Measurements from ENCODE around the gene ADAMTS8. TPM values are rescaled to one million over a fixed set of nuclear protein-coding genes. Genes with fewer than 3 reads are reported as not detected.

The ADAMTS8 gene
- polyA plus RNA-seq, 1 donor (not counting 4 experiments of a cell fraction or from before 2014, with no cell fraction given) = not detected

DNA sequence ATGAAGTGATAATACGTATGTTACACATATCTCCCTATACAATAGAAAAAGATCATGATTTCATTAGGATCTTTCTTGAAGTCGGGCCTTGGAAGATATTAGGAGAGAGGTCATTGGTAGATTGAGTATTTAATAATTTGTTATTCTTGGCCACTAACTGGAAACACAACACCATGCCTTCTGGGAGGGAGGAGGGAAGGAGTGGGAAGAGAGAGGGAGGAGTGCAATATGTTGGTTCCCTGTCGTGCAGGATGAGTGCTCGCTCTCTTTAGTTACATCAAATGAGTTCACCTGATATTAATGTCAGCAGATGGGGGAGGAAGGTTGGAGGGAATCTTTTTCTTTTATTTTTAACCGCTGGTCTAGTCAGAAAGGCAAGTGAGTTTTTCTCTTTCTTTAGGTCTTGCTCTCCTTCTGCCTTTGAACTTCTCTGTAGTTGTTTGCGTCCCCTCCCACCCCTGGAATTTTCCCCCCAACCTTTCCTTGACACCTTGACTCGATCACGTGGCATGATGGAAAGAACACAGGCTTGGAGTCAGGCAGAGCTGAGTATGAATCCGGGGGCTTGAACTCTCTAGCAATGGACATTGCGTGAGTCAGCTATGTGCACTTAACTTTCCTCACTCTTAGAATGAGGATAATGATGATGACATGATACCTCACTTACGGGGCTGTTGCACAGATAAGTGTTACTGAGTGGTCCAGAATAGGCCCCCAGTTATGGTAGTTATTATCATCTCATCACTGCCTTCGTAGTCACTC, 26.3 kb upstream of the ADAMTS8 start:
- TF ChIP-seq CTCF (optimal IDR thresholded peaks at IDR 0.05 in 1 of 3, IDR thresholded peaks at IDR 0.05 in 1 of 3, conservative IDR thresholded peaks at IDR 0.05 in 1 of 3; ENCODE audit: extremely low read depth in 1 of 3, insufficient read depth in 2 of 3, low read length in 3 of 3) (no peak), EZH2 (IDR thresholded peaks at IDR 0.05; ENCODE audit: low read length) (no peak)
- no peaks in the 10 kb centered on the region for H3K27me3 ChIP-seq (ENCODE audit: control insufficient read depth, extremely low read depth, insufficient read depth, low read length)
- peaks cover 15% of the 10 kb centered on the region for H3K4me1 ChIP-seq (ENCODE audit: control insufficient read depth, extremely low read depth, insufficient read depth, low read length)
- DNase-seq (ENCODE audit: low read depth, low spot score) = no peak
- no peaks in the 10 kb centered on the region for H3K79me2 ChIP-seq (ENCODE audit: control insufficient read depth, insufficient read depth, low read length)
- no peak overlapping the region for H3K4me3 ChIP-seq (ENCODE audit: control insufficient read depth in 2 of 3, extremely low read depth in 1 of 3, insufficient read depth in 2 of 3, low read depth in 1 of 3, low read length in 3 of 3)
- H3K9me3 ChIP-seq (ENCODE audit: control insufficient read depth, low read depth, low read length) = no peaks in the 10 kb centered on the region
- no peak overlapping the region for H3K9ac ChIP-seq (ENCODE audit: control insufficient read depth, extremely low read depth, insufficient read depth, low read length)
- no peaks in the 10 kb centered on the region for H3K36me3 ChIP-seq (ENCODE audit: control insufficient read depth in 2 of 2, extremely low read depth in 1 of 2, insufficient read depth in 2 of 2, low read length in 2 of 2)
- H2AFZ ChIP-seq (ENCODE audit: control insufficient read depth, low read length) = no peak overlapping the region
- no peaks in the 10 kb centered on the region for H4K20me1 ChIP-seq (ENCODE audit: control insufficient read depth, extremely low read depth, insufficient read depth, low read length)
- dilution Hi-C loops (cut with MboI; ENCODE audit: extremely low pct_ligation_motif_present, low sequenced_read_pairs) = no loop called here
- no peak for FAIRE-seq
- no peaks in the 10 kb centered on the region for H3K9me1 ChIP-seq (ENCODE audit: control insufficient read depth, extremely low read depth, insufficient read depth, low read length)
- no peak overlapping the region for H3K4me2 ChIP-seq (ENCODE audit: control insufficient read depth, extremely low read depth, insufficient read depth, low read depth, low read length)
- H3K27ac ChIP-seq (ENCODE audit: control insufficient read depth, insufficient read depth, low read length) = no peak overlapping the region

DNA sequence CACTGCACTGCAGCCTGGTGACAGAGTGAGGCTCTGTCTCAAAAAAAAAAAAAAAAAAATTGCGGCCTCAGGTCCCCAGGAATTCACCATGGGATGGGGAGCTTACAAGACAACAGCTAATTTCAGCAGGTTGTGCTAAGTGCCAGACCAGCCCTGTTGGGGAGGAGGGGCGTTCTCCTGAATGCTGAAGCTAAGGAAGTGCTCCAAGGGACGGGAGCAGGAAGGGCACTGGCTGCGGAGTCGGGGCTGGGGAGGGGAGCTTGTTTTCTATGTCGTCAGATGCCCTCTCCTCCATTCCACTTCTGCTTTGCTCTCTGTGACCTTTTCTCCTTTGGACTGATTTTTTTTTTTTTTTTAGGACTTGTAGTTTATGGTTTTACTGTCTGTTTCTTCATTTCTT, 24.5 kb upstream of the ADAMTS8 start:
- Histone ChIP-seq H3K9ac (ENCODE audit: control insufficient read depth, extremely low read depth, insufficient read depth, low read length) (no peak overlapping the region), H3K79me2 (ENCODE audit: control insufficient read depth, insufficient read depth, low read length) (no peaks in the 10 kb centered on the region), H3K4me3 (ENCODE audit: control insufficient read depth in 2 of 3, extremely low read depth in 1 of 3, insufficient read depth in 2 of 3, low read depth in 1 of 3, low read length in 3 of 3) (no peak overlapping the region), H3K27me3 (ENCODE audit: control insufficient read depth, extremely low read depth, insufficient read depth, low read length) (no peaks in the 10 kb centered on the region), H3K4me2 (ENCODE audit: control insufficient read depth, extremely low read depth, insufficient read depth, low read depth, low read length) (no peak overlapping the region), H3K27ac (ENCODE audit: control insufficient read depth, insufficient read depth, low read length) (no peak overlapping the region), H3K4me1 (ENCODE audit: control insufficient read depth, extremely low read depth, insufficient read depth, low read length) (peaks cover 16% of the 10 kb centered on the region), H3K9me3 (ENCODE audit: control insufficient read depth, low read depth, low read length) (no peaks in the 10 kb centered on the region), H4K20me1 (ENCODE audit: control insufficient read depth, extremely low read depth, insufficient read depth, low read length) (no peaks in the 10 kb centered on the region), H3K36me3 (ENCODE audit: control insufficient read depth in 2 of 2, extremely low read depth in 1 of 2, insufficient read depth in 2 of 2, low read length in 2 of 2) (no peaks in the 10 kb centered on the region), H2AFZ (ENCODE audit: control insufficient read depth, low read length) (no peak overlapping the region), H3K9me1 (ENCODE audit: control insufficient read depth, extremely low read depth, insufficient read depth, low read length) (no peaks in the 10 kb centered on the region)
- FAIRE-seq (no peak), DNase-seq (ENCODE audit: low read depth, low spot score) (no peak)
- TF ChIP-seq EZH2 (IDR thresholded peaks at IDR 0.05; ENCODE audit: low read length) (no peak), CTCF (optimal IDR thresholded peaks at IDR 0.05 in 1 of 3, IDR thresholded peaks at IDR 0.05 in 1 of 3, conservative IDR thresholded peaks at IDR 0.05 in 1 of 3; ENCODE audit: extremely low read depth in 1 of 3, insufficient read depth in 2 of 3, low read length in 3 of 3) (no peak)
- dilution Hi-C loops (cut with MboI; ENCODE audit: extremely low pct_ligation_motif_present, low sequenced_read_pairs) = no loop called here
